NCI-H524 treated with DMSO at 0.1 percent for 48 hours (cell line): Measurements from ENCODE around the gene TMEM253.

ENCODE experiments used
- DNase-seq: peaks from one replicate; lab custom pipeline; 2025; lab: John Stamatoyannopoulos, UW

Gene TMEM253

GRCh38 chr14:21071225-21072030 lies 29.4 kb upstream of the TMEM253 start:
- peak; percentile 14 for DNase-seq

DNA sequence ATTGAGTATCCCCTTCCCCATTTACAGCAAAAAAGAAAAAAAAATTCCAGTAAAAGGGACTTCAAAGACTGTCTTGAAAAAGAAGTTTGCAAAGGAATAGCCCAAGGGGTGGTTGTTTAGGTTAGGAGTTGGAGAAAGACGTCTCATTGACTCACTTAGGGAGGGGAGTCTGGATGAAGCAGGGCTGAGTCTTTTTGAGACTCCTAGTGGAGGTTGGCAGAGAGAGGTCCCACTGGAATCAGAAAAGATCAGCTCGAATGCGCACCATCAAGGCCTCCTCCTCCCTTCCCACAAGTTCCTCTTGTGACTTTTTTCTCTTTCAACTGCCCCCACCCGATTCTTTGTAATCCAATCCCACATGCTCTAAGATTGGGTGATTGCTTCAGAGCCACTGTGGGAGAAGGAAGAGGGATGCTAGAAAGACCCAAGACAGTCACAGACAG lies 28.8 kb upstream of the TMEM253 start:
- no peak for DNase-seq

DNA sequence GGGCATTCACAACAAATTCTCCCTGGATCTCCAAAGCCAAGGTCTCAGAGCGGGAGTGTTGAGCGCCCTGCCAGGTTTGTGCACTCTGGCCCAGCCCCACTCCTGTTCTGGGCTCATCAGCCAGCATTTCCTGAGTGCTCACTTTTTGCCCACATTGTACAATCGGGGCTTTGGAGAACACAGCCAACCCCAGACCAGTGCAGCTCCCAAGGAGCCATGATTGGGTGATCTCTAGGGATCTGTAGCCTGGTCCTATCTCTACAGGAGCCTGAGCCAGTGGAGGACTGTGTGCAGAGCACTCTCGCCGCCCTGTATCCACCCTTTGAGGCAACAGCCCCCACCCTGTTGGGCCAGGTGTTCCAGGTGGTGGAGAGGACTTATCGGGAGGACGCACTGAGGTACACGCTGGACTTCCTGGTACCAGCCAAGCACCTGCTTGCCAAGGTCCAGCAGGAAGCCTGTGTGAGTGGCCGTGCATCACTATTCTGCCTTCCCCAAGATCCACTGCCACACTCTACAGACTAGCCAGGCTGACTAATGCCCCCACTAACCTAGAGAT lies 28.0 kb upstream of the TMEM253 start:
- DNase-seq = no peak

GRCh38 chr14:21073921-21074320 lies 26.9 kb upstream of the TMEM253 start:
- DNase-seq = no peak

DNA sequence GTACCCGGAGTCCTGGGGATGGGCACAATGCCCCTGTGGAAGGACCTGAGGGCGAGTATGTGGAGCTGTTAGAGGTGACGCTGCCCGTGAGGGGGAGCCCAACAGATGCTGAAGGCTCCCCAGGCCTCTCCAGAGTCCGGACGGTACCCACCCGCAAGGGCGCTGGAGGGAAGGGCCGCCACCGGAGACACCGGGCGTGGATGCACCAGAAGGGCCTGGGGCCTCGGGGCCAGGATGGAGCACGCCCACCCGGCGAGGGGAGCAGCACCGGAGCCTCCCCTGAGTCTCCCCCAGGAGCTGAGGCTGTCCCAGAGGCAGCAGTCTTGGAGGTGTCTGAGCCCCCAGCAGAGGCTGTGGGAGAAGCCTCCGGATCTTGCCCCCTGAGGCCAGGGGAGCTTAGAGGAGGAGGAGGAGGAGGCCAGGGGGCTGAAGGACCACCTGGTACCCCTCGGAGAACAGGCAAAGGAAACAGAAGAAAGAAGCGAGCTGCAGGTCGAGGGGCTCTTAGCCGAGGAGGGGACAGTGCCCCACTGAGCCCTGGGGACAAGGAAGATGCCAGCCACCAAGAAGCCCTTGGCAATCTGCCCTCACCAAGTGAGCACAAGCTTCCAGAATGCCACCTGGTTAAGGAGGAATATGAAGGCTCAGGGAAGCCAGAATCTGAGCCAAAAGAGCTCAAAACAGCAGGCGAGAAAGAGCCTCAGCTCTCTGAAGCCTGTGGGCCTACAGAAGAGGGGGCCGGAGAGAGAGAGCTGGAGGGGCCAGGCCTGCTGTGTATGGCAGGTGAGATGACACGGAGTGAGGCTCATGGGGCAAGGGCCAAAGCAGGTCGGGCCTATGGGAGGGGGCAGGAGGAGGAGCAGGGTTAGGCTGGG lies 26.2 kb upstream of the TMEM253 start:
- DNase-seq = no peak

DNA sequence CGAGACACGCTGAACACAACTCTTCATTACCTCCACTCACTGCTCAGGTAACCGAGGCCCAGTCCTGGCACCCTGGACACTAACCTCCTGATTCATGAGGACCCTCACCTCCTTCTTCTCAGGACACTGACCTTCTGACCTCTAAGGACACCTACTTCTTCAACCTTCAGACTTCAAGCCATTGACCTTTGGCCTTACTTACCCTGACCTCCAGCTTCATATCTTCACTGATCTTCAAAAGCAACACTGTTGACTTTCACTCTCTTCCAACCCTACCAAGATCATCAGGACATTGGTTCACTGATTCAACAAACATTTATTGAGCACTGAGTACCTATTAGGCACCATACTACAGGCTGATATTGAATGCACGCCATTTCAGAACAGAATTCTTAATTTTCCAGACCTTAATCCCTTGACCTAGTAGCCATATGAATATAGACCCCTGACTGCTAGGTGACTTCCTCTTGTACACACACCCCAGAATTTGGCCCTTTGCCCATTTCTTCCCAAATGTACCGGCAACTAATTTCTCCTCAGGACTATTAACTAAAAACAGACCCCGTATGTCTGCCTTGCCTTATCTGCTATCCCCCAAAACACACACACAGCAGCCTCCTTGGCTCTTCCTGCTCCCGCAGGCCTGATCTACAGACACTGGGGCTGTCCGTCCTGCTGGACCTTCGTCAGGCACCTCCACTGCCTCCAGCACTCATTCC lies 25.0 kb upstream of the TMEM253 start:
- no peak for DNase-seq

DNA sequence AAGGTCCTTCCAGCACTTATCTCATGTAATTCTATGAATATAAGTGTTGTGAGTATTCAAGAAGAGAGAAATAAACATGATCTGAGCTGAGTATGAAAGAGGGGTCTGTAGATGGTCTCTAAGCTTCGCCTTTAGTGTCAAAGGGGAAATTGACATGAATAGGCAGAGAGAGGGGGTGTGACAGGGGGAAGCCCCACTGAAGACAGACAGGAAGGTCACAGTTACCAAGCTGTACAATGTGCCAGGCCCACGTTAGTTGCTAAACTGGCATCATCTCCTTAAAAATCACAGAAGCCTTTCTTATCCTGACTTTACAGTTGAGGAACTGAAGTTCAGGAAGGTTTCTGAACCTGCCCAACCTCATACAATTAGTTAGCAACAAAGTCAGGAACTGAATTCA lies 23.2 kb upstream of the TMEM253 start:
- no peak for DNase-seq

DNA sequence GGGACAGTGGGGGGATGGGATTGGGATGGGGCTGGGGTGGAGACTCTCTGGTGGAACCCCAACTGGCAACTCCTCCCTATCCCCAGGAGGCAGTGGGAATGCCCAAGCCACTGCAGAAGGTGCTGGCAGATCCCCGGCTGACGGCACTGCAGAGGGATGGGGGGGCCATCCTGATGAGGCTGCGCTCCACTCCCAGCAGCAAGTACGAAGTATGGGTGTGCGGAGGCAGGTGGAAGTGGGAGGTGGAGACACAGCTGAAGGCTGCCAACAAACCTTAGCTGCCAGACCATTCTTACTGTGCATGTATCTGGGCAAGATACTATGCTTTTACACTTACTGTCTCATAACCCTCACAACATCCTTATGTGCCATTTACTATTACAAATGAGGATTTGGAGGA lies 22.6 kb upstream of the TMEM253 start:
- no peak for DNase-seq

DNA sequence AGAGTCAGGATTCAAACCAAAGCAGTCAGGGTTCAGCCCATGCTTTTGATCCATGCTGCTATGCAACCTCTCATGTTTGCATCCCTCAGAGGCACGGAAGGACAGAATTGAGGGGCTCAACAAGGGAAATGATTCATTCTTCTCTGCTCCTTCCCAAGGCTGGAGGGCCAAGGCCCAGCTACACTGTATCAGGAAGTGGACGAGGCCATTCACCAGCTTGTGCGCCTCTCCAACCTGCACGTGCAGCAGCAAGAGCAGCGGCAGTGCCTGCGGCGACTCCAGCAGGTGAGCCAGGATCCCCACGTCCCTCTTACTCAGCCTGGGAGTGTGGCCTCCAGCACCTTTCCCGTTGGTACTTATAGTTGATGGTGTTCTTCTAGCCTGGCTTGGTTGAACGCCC lies 22.1 kb upstream of the TMEM253 start:
- no peak for DNase-seq

DNA sequence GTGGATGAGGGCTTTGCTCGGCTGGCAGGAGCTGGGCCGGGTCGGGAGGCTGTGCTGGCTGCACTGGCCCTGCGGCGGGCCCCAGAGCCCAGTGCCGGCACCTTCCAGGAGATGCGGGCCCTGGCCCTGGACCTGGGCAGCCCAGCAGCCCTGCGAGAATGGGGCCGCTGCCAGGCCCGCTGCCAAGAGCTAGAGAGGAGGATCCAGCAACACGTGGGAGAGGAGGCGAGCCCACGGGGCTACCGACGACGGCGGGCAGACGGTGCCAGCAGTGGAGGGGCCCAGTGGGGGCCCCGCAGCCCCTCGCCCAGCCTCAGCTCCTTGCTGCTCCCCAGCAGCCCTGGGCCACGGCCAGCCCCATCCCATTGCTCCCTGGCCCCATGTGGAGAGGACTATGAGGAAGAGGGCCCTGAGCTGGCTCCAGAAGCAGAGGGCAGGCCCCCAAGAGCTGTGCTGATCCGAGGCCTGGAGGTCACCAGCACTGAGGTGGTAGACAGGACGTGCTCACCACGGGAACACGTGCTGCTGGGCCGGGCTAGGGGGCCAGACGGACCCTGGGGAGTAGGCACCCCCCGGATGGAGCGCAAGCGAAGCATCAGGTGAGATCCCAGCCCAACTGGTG lies 19.2 kb upstream of the TMEM253 start:
- DNase-seq = no peak

GRCh38 chr14:21083565-21084325 lies 17.1 kb upstream of the TMEM253 start:
- no peak for DNase-seq

- DNase-seq = no peak
These were observed 16.5 kb upstream of the TMEM253 start for GRCh38 chr14:21084396-21084795.

DNA sequence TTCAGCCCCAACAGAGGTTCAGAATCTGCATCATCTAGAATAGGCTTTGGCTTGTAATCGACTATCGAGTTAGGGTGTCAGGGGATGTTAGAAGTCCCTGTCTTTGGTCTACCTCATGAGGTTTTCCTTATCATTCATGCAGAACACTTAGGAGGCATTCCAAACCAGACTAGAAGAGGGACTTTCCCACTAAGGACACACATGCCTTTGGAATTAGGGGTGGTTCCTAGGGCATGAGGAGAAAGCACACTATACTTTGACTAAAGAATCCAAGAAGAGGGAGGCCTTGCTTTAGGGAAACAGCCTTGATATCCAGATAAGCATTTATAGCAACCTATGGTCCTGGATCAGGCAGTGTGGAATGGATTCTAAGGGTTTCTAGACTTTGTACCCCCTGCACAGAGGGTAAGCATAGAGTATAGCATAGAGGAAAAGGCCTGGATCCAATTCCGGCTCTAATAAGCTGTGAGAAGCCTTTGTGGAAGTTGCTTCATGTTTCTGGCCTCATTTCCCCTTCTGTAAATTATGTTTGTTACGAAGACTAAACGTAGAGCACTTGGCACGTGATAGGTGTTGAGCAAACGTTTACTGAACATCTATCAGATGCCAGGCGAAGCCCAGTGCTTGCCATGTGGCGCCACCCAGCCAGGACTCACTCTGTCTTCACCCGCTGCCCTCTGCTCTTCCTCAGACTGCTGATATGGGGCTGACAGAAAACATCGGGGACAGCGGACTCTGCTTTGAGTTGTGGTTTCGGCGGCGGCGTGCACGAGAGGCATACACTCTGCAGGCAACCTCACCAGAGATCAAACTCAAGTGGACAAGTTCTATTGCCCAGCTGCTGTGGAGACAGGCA lies 15.6 kb upstream of the TMEM253 start:
- DNase-seq = no peak

GRCh38 chr14:21086908-21087293 lies 14.0 kb upstream of the TMEM253 start:
- no peak for DNase-seq

GRCh38 chr14:21087294-21088091 lies 13.4 kb upstream of the TMEM253 start:
- peak; percentile 48 for DNase-seq

DNA sequence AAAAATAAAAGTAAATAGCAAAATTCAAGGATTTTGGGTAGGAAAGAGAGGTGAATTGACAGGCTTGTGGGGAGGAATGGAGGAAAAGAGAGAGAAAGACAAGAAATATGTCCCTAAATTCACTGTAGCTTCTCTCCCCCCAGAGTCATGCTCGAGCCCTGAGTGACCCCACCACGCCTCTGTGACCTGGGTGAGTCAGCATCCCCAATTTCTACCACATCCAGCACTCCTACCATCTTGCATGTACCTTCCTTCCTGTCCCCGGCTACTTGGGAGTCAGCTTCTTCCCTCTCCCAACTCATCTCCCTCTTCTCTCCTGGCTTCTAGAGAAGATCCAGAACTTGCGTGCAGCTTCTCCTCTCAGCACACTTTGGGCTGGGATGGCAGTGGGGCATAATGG lies 12.2 kb upstream of the TMEM253 start:
- no peak for DNase-seq

- no peak for DNase-seq
These were observed 11.6 kb upstream of the TMEM253 start for GRCh38 chr14:21089271-21089670.

GRCh38 chr14:21089877-21090193 lies 11.0 kb upstream of the TMEM253 start:
- no peak for DNase-seq

DNA sequence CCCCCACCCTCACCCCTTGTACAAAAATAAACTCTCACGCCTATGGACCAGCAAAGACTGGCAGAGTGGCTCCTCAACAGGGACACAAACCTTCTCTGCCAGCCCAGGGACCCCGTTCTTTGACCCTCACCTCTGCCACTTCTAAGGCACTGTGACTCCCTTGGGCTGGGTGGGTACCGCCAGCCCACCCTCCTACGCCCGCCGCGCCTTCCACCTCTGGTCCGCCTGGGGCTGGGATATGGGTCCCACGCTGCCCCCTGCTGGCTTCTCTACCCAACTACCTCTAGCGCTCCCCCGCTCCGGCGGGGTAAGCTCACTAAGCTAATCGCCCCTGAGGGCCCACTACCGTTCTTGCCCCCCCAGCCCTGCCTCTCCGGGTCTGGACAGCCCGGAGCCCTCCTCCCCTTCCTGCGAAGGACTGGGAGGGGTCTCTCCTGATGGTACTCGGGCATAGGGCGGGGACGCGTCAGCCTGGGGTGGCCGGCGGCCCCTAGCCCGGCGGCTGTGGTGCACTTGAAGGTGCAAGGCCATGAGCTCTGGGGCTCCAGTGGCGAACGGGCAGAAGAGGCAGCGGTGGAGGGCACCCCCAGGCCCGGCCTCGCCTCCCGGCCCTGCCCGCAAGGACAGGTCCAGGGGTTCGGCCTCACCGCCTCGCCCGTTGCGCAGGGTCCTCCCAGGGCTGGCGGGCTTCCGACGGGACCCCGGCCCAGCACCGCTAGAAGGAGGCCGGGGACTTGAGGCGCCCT lies 10.5 kb upstream of the TMEM253 start:
- no peak for DNase-seq
